HepG2 (cell line): Measurements from ENCODE around the gene MYOM1. TPM values are rescaled to one million over a fixed set of nuclear protein-coding genes. Genes with fewer than 3 reads are reported as not detected.
A peak's percentile ranks its signal among the peaks of the same experiment; 100 is the strongest.

ENCODE experiments used
- CTCF ChIP-seq: sonication (generic); formaldehyde crosslinking; IDR thresholded peaks from 2 replicates; pipeline ENCODE4 v1.5.0; 2020; ENCODE audit warnings: mild to moderate bottlenecking, missing genetic modification reagents, moderate library complexity
- ELF1 ChIP-seq: sonication (generic); formaldehyde crosslinking; IDR thresholded peaks from 2 replicates; pipeline ENCODE4 v1.4.0; 2020; ENCODE audit warnings: missing genetic modification reagents
- FOXK1 ChIP-seq: sonication (generic); formaldehyde crosslinking; IDR thresholded peaks from 2 replicates; pipeline ENCODE4 v1.4.0; 2020; ENCODE audit warnings: low read depth, missing genetic modification reagents, borderline replicate concordance
- GATAD2A ChIP-seq: IDR thresholded peaks from 2 replicates; pipeline ENCODE4 v1.6.1; 2016
- IKZF5 ChIP-seq: IDR thresholded peaks from 2 replicates; pipeline ENCODE4 v1.6.1; 2018; ENCODE audit warnings: missing genetic modification reagents, mild to moderate bottlenecking, missing compliant biosample characterization
- NAIF1 ChIP-seq: sonication (generic); formaldehyde crosslinking; IDR thresholded peaks from 2 replicates; pipeline ENCODE4 v1.5.0; 2020; ENCODE audit warnings: mild to moderate bottlenecking, missing genetic modification reagents, borderline replicate concordance
- NR2F6 ChIP-seq, 2 experiments: IDR thresholded peaks; 2 replicates each; pipeline ENCODE4 v1.6.1; 2016; ENCODE audit warnings: antibody characterized with exemption in 1 of 2, mild to moderate bottlenecking in 1 of 2
- SAP130 ChIP-seq: IDR thresholded peaks from 2 replicates; pipeline ENCODE4 v1.6.1; 2016; ENCODE audit warnings: low read depth
- SMC3 ChIP-seq: IDR thresholded peaks from 2 replicates; pipeline ENCODE4 v1.6.1; 2011; ENCODE audit warnings: low read length, improper control_type of control experiment
- STAG1 ChIP-seq: sonication (generic); formaldehyde crosslinking; IDR thresholded peaks from 2 replicates; pipeline ENCODE4 v1.4.0; 2020; ENCODE audit warnings: missing genetic modification reagents
- TEAD3 ChIP-seq: optimal IDR thresholded peaks from 2 replicates; pipeline ENCODE3; 2016; ENCODE audit warnings: borderline replicate concordance
- TOPORS ChIP-seq: sonication (generic); formaldehyde crosslinking; IDR thresholded peaks from 2 replicates; pipeline ENCODE4 v1.8.0; 2023; ENCODE audit warnings: mild to moderate bottlenecking, missing genetic modification reagents
- ZBTB25 ChIP-seq: IDR thresholded peaks from 2 replicates; pipeline ENCODE4 v1.6.1; 2018; ENCODE audit warnings: missing genetic modification reagents
- ZBTB42 ChIP-seq: sonication (generic); formaldehyde crosslinking; IDR thresholded peaks from 2 replicates; pipeline ENCODE4 v1.5.0; 2020; ENCODE audit warnings: mild to moderate bottlenecking, missing genetic modification reagents
- ZHX1 ChIP-seq: sonication (generic); formaldehyde crosslinking; IDR thresholded peaks from 2 replicates; pipeline ENCODE4 v1.8.1; 2022; ENCODE audit warnings: low read depth, mild to moderate bottlenecking, missing genetic modification reagents
- ZNF12 ChIP-seq: sonication (generic); formaldehyde crosslinking; IDR thresholded peaks from 2 replicates; pipeline ENCODE4 v1.5.0; 2020; ENCODE audit warnings: missing genetic modification reagents
- ZNF343 ChIP-seq: sonication (generic); formaldehyde crosslinking; IDR thresholded peaks from 2 replicates; pipeline ENCODE4 v1.4.0; 2020; ENCODE audit warnings: mild to moderate bottlenecking, missing genetic modification reagents
- ZNF556 ChIP-seq: sonication (generic); formaldehyde crosslinking; IDR thresholded peaks from 2 replicates; pipeline ENCODE4 v1.4.0; 2020; ENCODE audit warnings: mild to moderate bottlenecking, missing genetic modification reagents, borderline replicate concordance
- ZNF710 ChIP-seq: sonication (generic); formaldehyde crosslinking; IDR thresholded peaks from 2 replicates; pipeline ENCODE4 v1.5.0; 2020; ENCODE audit warnings: mild to moderate bottlenecking, missing genetic modification reagents, borderline replicate concordance
- ZNF746 ChIP-seq: sonication (generic); formaldehyde crosslinking; IDR thresholded peaks from 2 replicates; pipeline ENCODE4 v1.8.0; 2022; ENCODE audit warnings: mild to moderate bottlenecking, missing genetic modification reagents
- ZNF792 ChIP-seq: IDR thresholded peaks from 2 replicates; pipeline ENCODE4 v1.6.1; 2016
- polyA plus RNA-seq, 8 experiments: library from polyadenylated mRNA; depleted of rRNA in 3 of 8; stranded (reverse) in 7 of 8; unstranded in 1 of 8; fragments of >200 nt; fragmentation: Illumina TruSeq in 4 of 8; extraction: Trizol in 4 of 8; gene quantifications; 2 replicates each; pipeline versions ENCODE4 v1.2.1 to v1.2.3, GENCODE V29; 2011 to 2016; ENCODE audit warnings: low read depth in 4 of 8, missing spikeins in 1 of 8, mixed read lengths in 1 of 8; ENCODE audit not compliant: insufficient read depth in 1 of 8
- total RNA-seq, 5 experiments: library from RNA; depleted of rRNA; stranded (reverse); fragments of >200 nt; fragmentation: Illumina TruSeq; extraction: Trizol; gene quantifications; 2 replicates each; pipeline ENCODE4 v1.2.3, GENCODE V29; 2016; ENCODE audit warnings: low read depth in 1 of 5

Gene MYOM1
- total and polyA plus RNA-seq, 2 of the 13 experiments (the other 11 are each of a cell fraction or from before 2014, with no cell fraction given): 0.46 to 0.98 TPM

GRCh38 chr18:3129053-3129864, 90.5 kb downstream of the MYOM1 start (continued):
- TF ChIP-seq CTCF (CRISPR knock-in tag): peak; percentile 94
- 0 out of 2 replicates have a peak, but pooled peaks have one; percentile 32 for TF ChIP-seq NAIF1 (CRISPR knock-in tag)
- peak; percentile 76 for TF ChIP-seq SAP130
- no peak for TF ChIP-seq ZNF746 (CRISPR knock-in tag)
- no peak for TF ChIP-seq ZHX1 (CRISPR knock-in tag)
- 0 out of 2 replicates have a peak, but pooled peaks have one; percentile 19 for TF ChIP-seq TOPORS
- peak; percentile 81 for TF ChIP-seq GATAD2A
- TF ChIP-seq STAG1: peak; percentile 86
- peak; percentile 72; the same call in 1 of the 2 replicates for TF ChIP-seq FOXK1
- TF ChIP-seq ZNF12 (CRISPR knock-in tag): 0 out of 2 replicates have a peak, but pooled peaks have one; percentile 27
- 0 out of 2 replicates have a peak, but pooled peaks have one; percentile 48 for TF ChIP-seq ZNF556 (CRISPR knock-in tag)
- peak; percentile 86; the same call in 1 of the 2 replicates for TF ChIP-seq ZBTB42
- peak; percentile 86 for TF ChIP-seq IKZF5 (CRISPR knock-in tag)
- 0 out of 2 replicates have a peak, but pooled peaks have one; percentile 40 for TF ChIP-seq ZNF792 (CRISPR knock-in tag)
- TF ChIP-seq TEAD3: peak; percentile 40
- no peak for TF ChIP-seq ZBTB25 (CRISPR knock-in tag)
- TF ChIP-seq NR2F6 (IDR thresholded peaks at IDR 0.05): no peak
- peak; percentile 35; the same call in 1 of the 2 replicates for TF ChIP-seq NR2F6 (CRISPR knock-in tag; IDR thresholded peaks at IDR 0.05)
- TF ChIP-seq ZNF343: no peak
- peak; percentile 85 for TF ChIP-seq SMC3
- TF ChIP-seq ELF1 (CRISPR knock-in tag): peak; percentile 16; the same call in 1 of the 2 replicates
- 0 out of 2 replicates have a peak, but pooled peaks have one; percentile 33 for TF ChIP-seq ZNF710 (CRISPR knock-in tag)
